ENCODE data around the gene MS4A5.

GRCh38 chr11:60468829-60469228 lies 39.5 kb downstream of the MS4A5 start:
- TF ChIP-seq POLR2A (IDR thresholded peaks at IDR 0.05) (no peak), CTCF (IDR thresholded peaks at IDR 0.05 in 4 of 5, conservative IDR thresholded peaks at IDR 0.05 in 1 of 5) (no peak)
